H1 (cell line): Measurements from ENCODE around the gene RGS4. TPM values are rescaled to one million over a fixed set of nuclear protein-coding genes. Genes with fewer than 3 reads are reported as not detected.

Experiments used
- CTCF ChIA-PET: fragments of 300-600 bp; sonication (Branson Sonifier 250); formaldehyde crosslinking; loops from one replicate; lab custom pipeline; 2021; ENCODE audit not compliant: partially characterized antibody; lab: Charles Lee
- POLR2A ChIA-PET: fragments of 300-600 bp; sonication (Branson Sonifier 250); formaldehyde crosslinking; loops from one replicate; lab custom pipeline; 2021; ENCODE audit warnings: inconsistent platforms; ENCODE audit not compliant: partially characterized antibody; lab: Charles Lee
- DNase-seq, 2 experiments: peaks; one replicate each; pipeline versions ENCODE4 v3.0.0 to v3.0.0-alpha.2; 2010 to 2022; ENCODE audit warnings: low spot score in 2 of 2, low read depth in 1 of 2, mixed read lengths in 1 of 2
- FAIRE-seq: peaks from 2 replicates; lab custom pipeline; 2011; peaks lifted over from hg19 to GRCh38; lab: Jason Lieb, UNC
- H2AFZ ChIP-seq: 2 replicates; pipeline ENCODE4 v1.8.1; 2012; ENCODE audit warnings: low read length, inconsistent platforms
- H2AK5ac ChIP-seq: 2 replicates; pipeline ENCODE4 v1.6.1; 2013; ENCODE audit warnings: low read depth, low read length
- H2BK120ac ChIP-seq: replicated peaks from 2 replicates; pipeline ENCODE3; 2013; ENCODE audit warnings: low read depth, low read length, inconsistent platforms
- H2BK12ac ChIP-seq: 2 replicates; pipeline ENCODE4 v1.6.1; 2013; ENCODE audit warnings: low read depth, low read length
- H2BK15ac ChIP-seq: 2 replicates; pipeline ENCODE4 v1.6.1; 2013; ENCODE audit warnings: low read length
- H2BK20ac ChIP-seq: 2 replicates; pipeline ENCODE4 v1.6.1; 2013; ENCODE audit warnings: low read length
- H2BK5ac ChIP-seq: 2 replicates; pipeline ENCODE4 v1.6.1; 2013; ENCODE audit warnings: low read depth, low read length
- H3K14ac ChIP-seq: 2 replicates; pipeline ENCODE4 v1.6.1; 2013; ENCODE audit warnings: inconsistent platforms; ENCODE audit not compliant: insufficient read length
- H3K18ac ChIP-seq: 2 replicates; pipeline ENCODE4 v1.6.1; 2013; ENCODE audit warnings: low read length; ENCODE audit errors: extremely low read depth
- H3K23ac ChIP-seq: 2 replicates; pipeline ENCODE4 v1.6.1; 2013; ENCODE audit warnings: inconsistent platforms; ENCODE audit not compliant: insufficient read length
- H3K23me2 ChIP-seq: 2 replicates; pipeline ENCODE4 v1.6.1; 2013; ENCODE audit warnings: low read depth, low read length
- H3K27ac ChIP-seq: 2 replicates; pipeline ENCODE4 v1.6.1; 2011; ENCODE audit warnings: low read depth, low read length, inconsistent platforms
- H3K27me3 ChIP-seq, 4 experiments: replicated peaks in 1 of 4; 1 replicate in 1 of 4; 2 replicates in 3 of 4; pipeline versions ENCODE4 v1.6.1 to v1.8.1; 2011 to 2013; ENCODE audit warnings: low read length in 3 of 4, mild to moderate bottlenecking in 3 of 4, inconsistent platforms in 2 of 4, mixed read lengths in 2 of 4, moderate library complexity in 1 of 4; ENCODE audit not compliant: control insufficient read depth in 3 of 4, insufficient read depth in 3 of 4; ENCODE audit errors: extremely low read depth in 1 of 4
- H3K36me3 ChIP-seq, 4 experiments: 2 replicates each; pipeline versions ENCODE4 v1.6.1 to v1.8.1; 2011 to 2013; ENCODE audit warnings: mild to moderate bottlenecking in 4 of 4, low read length in 3 of 4, moderate library complexity in 2 of 4, control low read depth in 1 of 4, inconsistent platforms in 1 of 4; ENCODE audit not compliant: insufficient read depth in 4 of 4, control insufficient read depth in 2 of 4
- H3K4ac ChIP-seq: replicated peaks from 2 replicates; pipeline ENCODE3; 2013; ENCODE audit warnings: low read length, low read depth, mixed read lengths, inconsistent platforms; ENCODE audit not compliant: insufficient read length
- H3K4me1 ChIP-seq, 4 experiments: replicated peaks in 1 of 4; 1 replicate in 1 of 4; 2 replicates in 3 of 4; pipeline versions ENCODE4 v1.6.1 to v1.8.1; 2011 to 2013; ENCODE audit warnings: low read length in 3 of 4, inconsistent platforms in 2 of 4, mixed read lengths in 1 of 4; ENCODE audit not compliant: insufficient read depth in 4 of 4, control insufficient read depth in 3 of 4
- H3K4me2 ChIP-seq, 2 experiments: 2 replicates each; pipeline versions ENCODE4 v1.6.1 to v1.8.1; 2011 to 2013; ENCODE audit warnings: low read depth in 2 of 2, low read length in 2 of 2, control low read depth in 1 of 2, inconsistent platforms in 1 of 2, mild to moderate bottlenecking in 1 of 2; ENCODE audit not compliant: insufficient read depth in 1 of 2
- H3K4me3 ChIP-seq, 4 experiments: fragments of 200-600, 300-600 bp in 1 of 4; sonication (generic), shearing (Covaris generic), sonication (Bioruptor Twin) in 1 of 4; 2 replicates each; pipeline versions ENCODE4 v1.5.1 to v1.8.1; 2011 to 2016; ENCODE audit warnings: low read length in 4 of 4, low read depth in 3 of 4, control low read depth in 2 of 4, inconsistent platforms in 2 of 4, mild to moderate bottlenecking in 2 of 4, mixed read lengths in 1 of 4, moderate library complexity in 1 of 4; ENCODE audit not compliant: insufficient read depth in 2 of 4; ENCODE audit errors: extremely low read depth in 1 of 4
- H3K56ac ChIP-seq: replicated peaks from 2 replicates; pipeline ENCODE3; 2013; ENCODE audit warnings: low read depth, mild to moderate bottlenecking, mixed read lengths, low read length, inconsistent platforms; ENCODE audit not compliant: insufficient read length
- H3K79me1 ChIP-seq: 2 replicates; pipeline ENCODE4 v1.6.1; 2013; ENCODE audit warnings: low read depth, low read length, control low read depth
- H3K79me2 ChIP-seq, 2 experiments: 2 replicates each; pipeline versions ENCODE4 v1.6.1 to v1.8.1; 2012 to 2013; ENCODE audit warnings: low read length in 2 of 2, mild to moderate bottlenecking in 2 of 2, inconsistent platforms in 1 of 2; ENCODE audit not compliant: insufficient read depth in 2 of 2, control insufficient read depth in 1 of 2
- H3K9ac ChIP-seq, 4 experiments: replicated peaks in 1 of 4; 1 replicate in 1 of 4; 2 replicates in 3 of 4; pipeline versions ENCODE4 v1.6.1 to v1.8.1; 2011 to 2013; ENCODE audit warnings: low read depth in 3 of 4, low read length in 3 of 4, control low read depth in 2 of 4, mild to moderate bottlenecking in 2 of 4, moderate library complexity in 2 of 4, inconsistent platforms in 1 of 4; ENCODE audit errors: extremely low read depth in 1 of 4
- H3K9me3 ChIP-seq, 2 experiments: 2 replicates each; pipeline versions ENCODE4 v1.6.1 to v1.8.1; 2012 to 2013; ENCODE audit warnings: mild to moderate bottlenecking in 2 of 2, moderate library complexity in 2 of 2, control low read depth in 1 of 2, inconsistent platforms in 1 of 2, low read depth in 1 of 2, low read length in 1 of 2, mixed read lengths in 1 of 2; ENCODE audit not compliant: insufficient read depth in 2 of 2
- H4K20me1 ChIP-seq, 2 experiments: replicated peaks in 1 of 2; 2 replicates each; pipeline versions ENCODE3 to v1.8.1; 2011 to 2013; ENCODE audit warnings: inconsistent platforms in 2 of 2, low read length in 2 of 2, mild to moderate bottlenecking in 1 of 2; ENCODE audit not compliant: insufficient read depth in 2 of 2, control insufficient read depth in 1 of 2
- H4K5ac ChIP-seq: 2 replicates; pipeline ENCODE4 v1.6.1; 2013; ENCODE audit warnings: low read length, low read depth, mixed read lengths, inconsistent platforms; ENCODE audit not compliant: insufficient read length
- H4K8ac ChIP-seq: 2 replicates; pipeline ENCODE4 v1.8.0; 2013; ENCODE audit warnings: mild to moderate bottlenecking, moderate library complexity, low read length, inconsistent platforms; ENCODE audit not compliant: insufficient read depth; ENCODE audit errors: extremely low read depth
- H4K91ac ChIP-seq: replicated peaks from 2 replicates; pipeline ENCODE3; 2013; ENCODE audit warnings: low read length, mixed read lengths, inconsistent platforms; ENCODE audit not compliant: insufficient read length
- FOSL1 ChIP-seq: IDR thresholded peaks from 2 replicates; pipeline ENCODE4 v1.6.1; 2011; ENCODE audit warnings: mild to moderate bottlenecking, low read depth, low read length, moderate library complexity; ENCODE audit not compliant: insufficient read depth
- WGBS, 2 experiments: shearing (Covaris generic) in 1 of 2; methylation state at CpG; one replicate each; pipeline versions ENCODE4 v1.1.6 to v1.1.7; 2013 to 2015; ENCODE audit warnings: low lambda C conversion rate in 2 of 2, mixed read lengths in 2 of 2, inconsistent platforms in 1 of 2, low coverage in 1 of 2, missing lambda C conversion rate in 1 of 2; ENCODE audit not compliant: insufficient replicate concordance in 2 of 2, insufficient coverage in 1 of 2, insufficient read length in 1 of 2; ENCODE audit errors: extremely low coverage in 1 of 2, missing lambda C conversion rate in 1 of 2; 5-methylcytosine and 5-hydroxymethylcytosine counted together
- polyA plus RNA-seq, 7 experiments: library from polyadenylated mRNA; depleted of rRNA in 3 of 7; stranded (reverse) in 5 of 7; unstranded in 2 of 7; fragments of >200 nt in 5 of 7; fragments of 200-250 nt in 2 of 7; gene quantifications; 1 replicate in 5 of 7; 2 replicates in 1 of 7; 4 replicates in 1 of 7; pipeline versions ENCODE4 v1.2.1 to v1.2.3, GENCODE V29; 2011 to 2013; ENCODE audit warnings: missing spikeins in 2 of 7, mixed read lengths in 2 of 7
- total RNA-seq: library from RNA; stranded (reverse); fragmentation: NEBNext Ultra II Directional; extraction: Animal tissue kit (Norgen Biotek cat#: 25700); gene quantifications from 2 replicates; pipeline ENCODE4 v1.2.1, GENCODE V29; 2021
- TF ChIP-seq, protein P1 (sequence below): IDR thresholded peaks from 2 replicates; pipeline ENCODE4 v1.6.1; 2011; ENCODE audit warnings: low read depth, mild to moderate bottlenecking, low read length; ENCODE audit not compliant: insufficient read depth

Gene RGS4
- total and polyA plus RNA-seq, 2 of the 8 experiments (the other 6 are each of a cell fraction or from before 2014, with no cell fraction given): 0.26 to 0.74 TPM

DNA sequence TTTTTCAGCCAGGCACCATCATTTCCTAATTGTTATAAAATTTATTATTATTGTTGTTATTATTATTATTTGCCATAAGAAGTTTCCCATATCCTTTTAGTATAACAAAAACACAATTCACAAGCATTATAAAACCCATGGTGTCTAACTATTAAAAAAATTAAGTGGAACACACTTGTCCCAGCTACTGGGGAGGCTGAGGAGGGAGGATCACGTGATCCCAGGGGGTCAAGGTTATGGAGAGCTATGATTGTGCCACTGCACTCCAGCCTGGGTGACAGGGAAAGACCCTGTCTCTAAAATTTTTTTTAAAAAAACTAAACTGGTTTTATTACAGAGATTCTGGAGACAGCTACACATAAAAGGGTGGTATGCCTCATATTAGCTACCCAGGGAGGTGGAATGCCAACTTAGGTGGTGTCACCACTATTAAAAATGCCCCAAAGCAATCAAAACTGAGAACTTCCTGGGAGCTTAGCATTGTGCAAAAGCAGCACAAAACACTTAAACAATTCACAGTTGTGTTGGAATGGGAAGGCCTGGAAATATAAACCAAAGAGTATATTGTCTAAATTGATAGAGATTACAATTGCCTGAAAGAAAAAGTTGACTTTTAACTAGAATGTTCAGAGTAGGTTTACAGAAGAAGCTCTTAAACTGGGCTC lies 8.7 kb upstream of the RGS4 start:
- H3K79me1 ChIP-seq: no peaks in the 10 kb centered on the region
- H4K91ac ChIP-seq: no peak overlapping the region
- peaks cover 0 to 4% (median under 1%) of the 10 kb centered on the region in 4 experiments; a peak in 1 of 7 replicates for H3K4me1 ChIP-seq
- no peak overlapping the region for H2BK120ac ChIP-seq
- no peaks in the 10 kb centered on the region; the same call in 1 of the 2 replicates for H3K23me2 ChIP-seq
- no peak overlapping the region for H3K18ac ChIP-seq
- no peak overlapping the region for H3K4me3 ChIP-seq
- no peak overlapping the region for H4K5ac ChIP-seq
- H2BK20ac ChIP-seq: no peak overlapping the region
- H4K20me1 ChIP-seq: no peaks in the 10 kb centered on the region
- no peak overlapping the region for H2BK15ac ChIP-seq
- H2AK5ac ChIP-seq: no peak overlapping the region
- no peak overlapping the region for H3K14ac ChIP-seq
- H3K9ac ChIP-seq: no peak overlapping the region
- no peak overlapping the region for H2AFZ ChIP-seq
- no peak overlapping the region for H3K56ac ChIP-seq
- H3K4me2 ChIP-seq: no peak overlapping the region
- no peak overlapping the region for H2BK5ac ChIP-seq
- H3K27me3 ChIP-seq: no peaks in the 10 kb centered on the region
- DNase-seq (no peak), FAIRE-seq (no peak)
- H4K8ac ChIP-seq: no peak overlapping the region
- WGBS, 2 experiments: 90% methylated on average over 1 of the region's 1 CpG; no CpG with 5 or more reads in 1 of the 2 experiments
- H3K27ac ChIP-seq: no peak overlapping the region
- POLR2A ChIA-PET: no interaction called here
- TF ChIP-seq, protein P1, sequence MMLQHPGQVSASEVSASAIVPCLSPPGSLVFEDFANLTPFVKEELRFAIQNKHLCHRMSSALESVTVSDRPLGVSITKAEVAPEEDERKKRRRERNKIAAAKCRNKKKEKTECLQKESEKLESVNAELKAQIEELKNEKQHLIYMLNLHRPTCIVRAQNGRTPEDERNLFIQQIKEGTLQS: no peak
- TF ChIP-seq FOSL1: no peak
- H2BK12ac ChIP-seq: no peak overlapping the region
- H3K4ac ChIP-seq: no peak overlapping the region
- no peaks in the 10 kb centered on the region for H3K36me3 ChIP-seq
- CTCF ChIA-PET: interaction anchor here (0.8 to 3.5 kb wide), 5 partner anchors 9 to 255 kb away, joined by 3 to 21 read pairs (median 9); partner anchors contain the start of gene RGS4
- no peaks in the 10 kb centered on the region for H3K9me3 ChIP-seq
- H3K23ac ChIP-seq: no peak overlapping the region
- no peaks in the 10 kb centered on the region for H3K79me2 ChIP-seq
